ENCODE data around the gene HERPUD1. TPM values are rescaled to one million over a fixed set of nuclear protein-coding genes. Genes with fewer than 3 reads are reported as not detected.
"Not testable (repeated sequence)": the region's sequence is repeated elsewhere in the genome, so short reads cannot be mapped to it uniquely, and the experiment has no call there.

HERPUD1 gene
- total RNA-seq, 2 experiments from 2014 or later = 159 TPM

GRCh38 chr16:56966093-56966475, 34.1 kb downstream of the HERPUD1 start:
- Mint-ChIP-seq H3K36me3 (no peaks in the 10 kb centered on the region), H3K4me3 (no peak overlapping the region), H3K27ac (peak overlapping the region; percentile 81), H3K4me1 (ENCODE audit: low read depth) (peaks cover 23% of the 10 kb centered on the region), H3K27me3 (no peaks in the 10 kb centered on the region), H3K9me3 (no peaks in the 10 kb centered on the region)
- ChIA-PET POLR2A (interaction anchor here (0.9 to 1.0 kb wide), 2 partner anchors 23 to 76 kb away, joined by 3 to 4 read pairs; partner anchors contain the start of gene NLRC5), CTCF (interaction anchor here (0.7 to 6.9 kb wide), 14 partner anchors 11 to 201 kb away, joined by 3 to 91 read pairs (median 12); partner anchors contain the start of gene NLRC5)
- DNase-seq = no peak
- intact Hi-C loops (cut with micrococcal nuclease) = no loop called here

- Mint-ChIP-seq H3K27ac (no peak overlapping the region), H3K9me3 (no peaks in the 10 kb centered on the region), H3K4me1 (ENCODE audit: low read depth) (peaks cover 28% of the 10 kb centered on the region), H3K27me3 (no peaks in the 10 kb centered on the region), H3K36me3 (no peaks in the 10 kb centered on the region), H3K4me3 (no peak overlapping the region)
- no peak for DNase-seq
- CTCF ChIA-PET = interaction anchor here (5.3 to 6.9 kb wide), 3 partner anchors 14 to 72 kb away, joined by 72 to 91 read pairs (median 84); partner anchors contain the start of gene NLRC5
- intact Hi-C loops (cut with micrococcal nuclease) = no loop called here
- POLR2A ChIA-PET = interaction anchor here (0.6 kb wide), 1 partner anchor 372 kb away, joined by 3 read pairs; no protein-coding TSS in a partner anchor
These were observed 35.8 kb downstream of the HERPUD1 start for GRCh38 chr16:56967733-56968132.

GRCh38 chr16:56969769-56970168, 37.8 kb downstream of the HERPUD1 start:
- H3K27ac Mint-ChIP-seq = no peak overlapping the region
- H3K36me3 Mint-ChIP-seq = no peaks in the 10 kb centered on the region
- ChIA-PET POLR2A (interaction anchor here (0.8 kb wide), 1 partner anchor 83 kb away, joined by 4 read pairs; no protein-coding TSS in a partner anchor), CTCF (interaction anchor here (0.9 kb wide), 1 partner anchor 115 kb away, joined by 3 read pairs; no protein-coding TSS in a partner anchor)
- DNase-seq = no peak
- H3K9me3 Mint-ChIP-seq = no peaks in the 10 kb centered on the region
- intact Hi-C loops (cut with micrococcal nuclease) = no loop called here
- H3K4me1 Mint-ChIP-seq (ENCODE audit: low read depth) = peaks cover 28% of the 10 kb centered on the region
- no peak overlapping the region for H3K4me3 Mint-ChIP-seq
- H3K27me3 Mint-ChIP-seq = no peaks in the 10 kb centered on the region

GRCh38 chr16:56970934-56971767, 39.2 kb downstream of the HERPUD1 start:
- CTCF ChIA-PET = interaction anchor here (0.8 to 2.5 kb wide), 3 partner anchors 18 to 446 kb away, joined by 3 to 7 read pairs (median 3); partner anchors contain the start of gene NLRC5
- intact Hi-C loops (cut with micrococcal nuclease) = no loop called here

GRCh38 chr16:56971768-56972043, 39.8 kb downstream of the HERPUD1 start:
- Mint-ChIP-seq H3K4me1 (ENCODE audit: low read depth) (peaks cover 26% of the 10 kb centered on the region), H3K36me3 (no peaks in the 10 kb centered on the region), H3K27me3 (no peaks in the 10 kb centered on the region), H3K9me3 (no peaks in the 10 kb centered on the region), H3K27ac (no peak overlapping the region), H3K4me3 (no peak overlapping the region)
- ChIA-PET POLR2A (no interaction called here), CTCF (interaction anchor here (0.8 to 2.5 kb wide), 2 partner anchors 20 to 445 kb away, joined by 3 to 7 read pairs; no protein-coding TSS in a partner anchor)
- intact Hi-C loops (cut with micrococcal nuclease) = no loop called here
- DNase-seq = no peak

More at GRCh38 chr16:56970934-56971767, 39.2 kb downstream of the HERPUD1 start:
- Mint-ChIP-seq H3K27ac (no peak overlapping the region), H3K4me3 (no peak overlapping the region), H3K9me3 (no peaks in the 10 kb centered on the region), H3K4me1 (ENCODE audit: low read depth) (peaks cover 25% of the 10 kb centered on the region), H3K27me3 (no peaks in the 10 kb centered on the region), H3K36me3 (no peaks in the 10 kb centered on the region)
- DNase-seq = no peak
- POLR2A ChIA-PET = interaction anchor here (1.4 kb wide), 1 partner anchor 18 kb away, joined by 4 read pairs; the partner anchor contains the start of gene NLRC5

- POLR2A ChIA-PET = no interaction called here
- Mint-ChIP-seq H3K4me1 (ENCODE audit: low read depth) (peaks cover 26% of the 10 kb centered on the region), H3K36me3 (no peaks in the 10 kb centered on the region), H3K27ac (no peak overlapping the region), H3K4me3 (no peak overlapping the region), H3K9me3 (no peaks in the 10 kb centered on the region), H3K27me3 (no peaks in the 10 kb centered on the region)
- intact Hi-C loops (cut with micrococcal nuclease) = no loop called here
- no peak for DNase-seq
- CTCF ChIA-PET = interaction anchor here (1.0 to 2.5 kb wide), 2 partner anchors 9 to 21 kb away, joined by 7 read pairs; no protein-coding TSS in a partner anchor
These were observed 40.7 kb downstream of the HERPUD1 start for GRCh38 chr16:56972403-56973293.

DNA sequence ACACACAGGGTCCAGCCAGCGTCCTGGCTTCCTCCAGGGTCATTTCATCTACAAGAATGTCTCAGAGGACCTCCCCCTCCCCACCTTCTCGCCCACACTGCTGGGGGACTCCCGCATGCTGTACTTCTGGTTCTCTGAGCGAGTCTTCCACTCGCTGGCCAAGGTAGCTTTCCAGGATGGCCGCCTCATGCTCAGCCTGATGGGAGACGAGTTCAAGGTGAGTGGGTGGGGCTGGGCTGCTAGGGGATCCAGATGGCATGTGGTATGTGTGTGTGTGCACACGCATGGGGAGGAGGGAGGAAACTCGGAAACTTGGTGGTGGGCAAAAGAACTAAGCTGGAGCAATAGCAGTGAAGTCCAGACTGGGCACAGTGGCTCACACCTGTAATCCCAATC, 41.4 kb downstream of the HERPUD1 start:
- ChIA-PET CTCF (interaction anchor here (0.6 to 2.5 kb wide), 2 partner anchors 22 to 26 kb away, joined by 4 to 7 read pairs; no protein-coding TSS in a partner anchor), POLR2A (no interaction called here)
- peaks cover 26% of the 10 kb centered on the region for H3K4me1 Mint-ChIP-seq (ENCODE audit: low read depth)
- H3K27ac Mint-ChIP-seq = no peak overlapping the region
- H3K9me3 Mint-ChIP-seq = no peaks in the 10 kb centered on the region
- H3K4me3 Mint-ChIP-seq = no peak overlapping the region
- H3K27me3 Mint-ChIP-seq = no peaks in the 10 kb centered on the region
- no peaks in the 10 kb centered on the region for H3K36me3 Mint-ChIP-seq
- intact Hi-C loops (cut with micrococcal nuclease) = no loop called here
- no peak for DNase-seq

DNA sequence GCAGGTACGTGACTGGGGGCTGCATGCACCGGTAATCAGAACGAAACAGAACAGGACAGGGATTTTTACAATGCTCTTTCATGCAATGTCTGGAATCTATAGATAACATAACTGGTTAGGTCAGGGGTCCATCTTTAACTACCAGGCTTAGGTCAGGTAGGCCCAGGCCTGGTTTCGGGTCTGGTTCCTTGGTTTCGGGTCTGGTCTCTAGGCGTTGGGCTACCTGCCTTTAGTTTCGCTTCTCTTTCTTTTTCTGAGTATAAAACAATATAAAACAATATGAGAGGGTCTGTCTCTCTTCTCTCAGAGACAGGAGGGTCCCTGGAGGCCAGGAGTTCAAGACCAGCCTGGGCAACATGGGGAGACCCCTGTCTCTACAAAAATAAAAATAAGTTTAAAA, 42.0 kb downstream of the HERPUD1 start:
- not testable (repeated sequence) for H3K36me3 Mint-ChIP-seq

GRCh38 chr16:56974549-56975300, 42.8 kb downstream of the HERPUD1 start:
- DNase-seq = no peak
- no peak overlapping the region for H3K27ac Mint-ChIP-seq
- no peaks in the 10 kb centered on the region for H3K36me3 Mint-ChIP-seq
- intact Hi-C loops (cut with micrococcal nuclease) = no loop called here
- POLR2A ChIA-PET = interaction anchor here (1.2 kb wide), 1 partner anchor 14 kb away, joined by 3 read pairs; the partner anchor contains the start of gene NLRC5
- H3K4me1 Mint-ChIP-seq (ENCODE audit: low read depth) = peaks cover 26% of the 10 kb centered on the region
- H3K4me3 Mint-ChIP-seq = no peak overlapping the region
- no peaks in the 10 kb centered on the region for H3K9me3 Mint-ChIP-seq
- H3K27me3 Mint-ChIP-seq = no peaks in the 10 kb centered on the region
- CTCF ChIA-PET = interaction anchor here (5.0 kb wide), 1 partner anchor 10 kb away, joined by 40 read pairs; no protein-coding TSS in a partner anchor

More for the DNA sequence above, 42.0 kb downstream of the HERPUD1 start:
- H3K4me3 Mint-ChIP-seq; H3K27ac Mint-ChIP-seq; H3K27me3 Mint-ChIP-seq; DNase-seq; intact Hi-C loops (cut with micrococcal nuclease); H3K9me3 Mint-ChIP-seq: not testable (repeated sequence)
- peaks cover 26% of the 10 kb centered on the region for H3K4me1 Mint-ChIP-seq (ENCODE audit: low read depth)
- POLR2A ChIA-PET = interaction anchor here (1.2 kb wide), 1 partner anchor 15 kb away, joined by 3 read pairs; the partner anchor contains the start of gene NLRC5
- CTCF ChIA-PET = interaction anchor here (0.6 kb wide), 1 partner anchor 26 kb away, joined by 4 read pairs; no protein-coding TSS in a partner anchor

DNA sequence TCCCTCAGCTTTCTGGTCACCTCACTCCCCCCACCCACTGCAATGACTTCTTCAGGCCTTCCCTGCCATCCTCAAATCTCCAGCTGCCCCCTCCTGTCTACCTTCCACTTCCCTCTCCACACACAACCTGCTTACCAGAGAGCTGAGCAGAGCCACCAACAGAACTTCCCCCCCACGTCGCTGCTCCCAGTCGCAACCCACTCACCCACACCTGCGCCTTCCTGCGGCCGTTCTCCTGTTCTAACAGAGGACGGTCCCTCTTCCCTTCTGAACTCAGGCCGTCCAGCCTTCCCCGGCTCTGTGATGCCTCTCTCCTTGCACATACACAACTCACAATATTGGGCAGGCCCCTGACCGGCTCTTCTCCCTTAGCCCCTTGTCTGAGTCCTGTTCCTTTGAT, 43.8 kb downstream of the HERPUD1 start:
- H3K4me3 Mint-ChIP-seq = no peak overlapping the region
- H3K36me3 Mint-ChIP-seq = peaks cover 3% of the 10 kb centered on the region
- no peak for DNase-seq
- peaks cover 23% of the 10 kb centered on the region for H3K4me1 Mint-ChIP-seq (ENCODE audit: low read depth)
- no peaks in the 10 kb centered on the region for H3K27me3 Mint-ChIP-seq
- intact Hi-C loops (cut with micrococcal nuclease) = no loop called here
- CTCF ChIA-PET = interaction anchor here (1.1 to 5.0 kb wide), 2 partner anchors 11 to 29 kb away, joined by 3 to 40 read pairs; no protein-coding TSS in a partner anchor
- no peak overlapping the region for H3K27ac Mint-ChIP-seq
- H3K9me3 Mint-ChIP-seq = no peaks in the 10 kb centered on the region
- POLR2A ChIA-PET = interaction anchor here (1.0 kb wide), 1 partner anchor 24 kb away, joined by 3 read pairs; no protein-coding TSS in a partner anchor

DNA sequence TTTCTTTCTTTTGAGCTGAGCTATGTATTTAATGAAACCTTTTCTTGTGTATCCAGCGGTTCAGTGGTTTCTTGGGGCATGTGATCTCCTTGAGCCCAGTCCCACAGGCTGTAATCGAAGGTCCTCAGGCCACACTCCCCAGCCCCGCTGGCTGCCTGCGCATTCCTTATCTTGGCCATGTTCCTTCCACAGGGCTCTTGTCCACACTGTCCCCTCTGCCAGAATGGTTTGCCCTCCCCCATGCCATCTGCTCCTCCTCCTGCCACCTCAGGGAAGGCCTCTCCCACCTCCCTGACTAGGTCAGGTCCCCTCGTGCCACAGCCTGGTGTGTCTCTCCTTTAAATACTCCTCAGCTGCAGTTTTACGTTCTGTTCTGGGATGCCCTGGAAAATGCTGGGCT, 45.3 kb downstream of the HERPUD1 start:
- POLR2A ChIA-PET = no interaction called here
- Mint-ChIP-seq H3K36me3 (peaks cover 10% of the 10 kb centered on the region), H3K27ac (no peak overlapping the region), H3K9me3 (no peaks in the 10 kb centered on the region), H3K27me3 (no peaks in the 10 kb centered on the region), H3K4me3 (no peak overlapping the region), H3K4me1 (ENCODE audit: low read depth) (peaks cover 24% of the 10 kb centered on the region)
- no peak for DNase-seq
- intact Hi-C loops (cut with micrococcal nuclease) = no loop called here
- CTCF ChIA-PET = interaction anchor here (5.0 kb wide), 1 partner anchor 12 kb away, joined by 40 read pairs; no protein-coding TSS in a partner anchor

Measured in activated CD4-positive, alpha-beta memory T cell treated with anti-CD3 and anti-CD28 coated beads for 36 hours (primary cell).